ENCODE data around the gene MST1. TPM values are rescaled to one million over a fixed set of nuclear protein-coding genes. Genes with fewer than 3 reads are reported as not detected.

The MST1 gene
- total RNA-seq, 1 donor from 2014 or later, result 12.4 TPM

GRCh38 chr3:49658711-49659110 lies 30.6 kb downstream of the MST1 start:
- no peak overlapping the region for H3K4me3 ChIP-seq (ENCODE audit: low read depth, low read length)
- DNase-seq (ENCODE audit: low read depth), result no peak
- TF ChIP-seq CTCF (IDR thresholded peaks at IDR 0.05; ENCODE audit: insufficient read depth, low read length, poor library complexity, severe bottlenecking), result no peak
- H3K36me3 ChIP-seq (ENCODE audit: control insufficient read depth, insufficient read depth, low read length), result no peaks in the 10 kb centered on the region
- H3K27me3 ChIP-seq (ENCODE audit: control insufficient read depth, insufficient read depth, low read length), result peaks cover 20% of the 10 kb centered on the region

GRCh38 chr3:49657208-49657915 lies 31.9 kb downstream of the MST1 start:
- DNase-seq (ENCODE audit: low read depth), result no peak
- no peak for TF ChIP-seq CTCF (IDR thresholded peaks at IDR 0.05; ENCODE audit: insufficient read depth, low read length, poor library complexity, severe bottlenecking)
- H3K27me3 ChIP-seq (ENCODE audit: control insufficient read depth, insufficient read depth, low read length), result peaks cover 24% of the 10 kb centered on the region
- H3K36me3 ChIP-seq (ENCODE audit: control insufficient read depth, insufficient read depth, low read length), result no peaks in the 10 kb centered on the region
- H3K4me3 ChIP-seq (ENCODE audit: low read depth, low read length), result no peak overlapping the region

- Histone ChIP-seq H3K36me3 (ENCODE audit: control insufficient read depth, insufficient read depth, low read length) (no peaks in the 10 kb centered on the region), H3K27me3 (ENCODE audit: control insufficient read depth, insufficient read depth, low read length) (peaks cover 24% of the 10 kb centered on the region), H3K4me3 (ENCODE audit: low read depth, low read length) (no peak overlapping the region)
- TF ChIP-seq CTCF (IDR thresholded peaks at IDR 0.05; ENCODE audit: insufficient read depth, low read length, poor library complexity, severe bottlenecking), result no peak
- DNase-seq (ENCODE audit: low read depth), result no peak
These were observed 32.6 kb downstream of the MST1 start for GRCh38 chr3:49656541-49657112.

GRCh38 chr3:49655731-49656285 lies 33.5 kb downstream of the MST1 start:
- DNase-seq (ENCODE audit: low read depth), result no peak
- Histone ChIP-seq H3K4me3 (ENCODE audit: low read depth, low read length) (no peak overlapping the region), H3K36me3 (ENCODE audit: control insufficient read depth, insufficient read depth, low read length) (no peaks in the 10 kb centered on the region), H3K27me3 (ENCODE audit: control insufficient read depth, insufficient read depth, low read length) (peaks cover 24% of the 10 kb centered on the region)
- no peak for TF ChIP-seq CTCF (IDR thresholded peaks at IDR 0.05; ENCODE audit: insufficient read depth, low read length, poor library complexity, severe bottlenecking)

GRCh38 chr3:49654955-49655556 lies 34.2 kb downstream of the MST1 start:
- H3K36me3 ChIP-seq (ENCODE audit: control insufficient read depth, insufficient read depth, low read length), result no peaks in the 10 kb centered on the region
- H3K27me3 ChIP-seq (ENCODE audit: control insufficient read depth, insufficient read depth, low read length), result peaks cover 21% of the 10 kb centered on the region
- DNase-seq (ENCODE audit: low read depth), result no peak
- no peak for TF ChIP-seq CTCF (IDR thresholded peaks at IDR 0.05; ENCODE audit: insufficient read depth, low read length, poor library complexity, severe bottlenecking)
- no peak overlapping the region for H3K4me3 ChIP-seq (ENCODE audit: low read depth, low read length)

Measured in kidney epithelial cell (primary cell).